Measurements from ENCODE around the gene FGF12. TPM values are rescaled to one million over a fixed set of nuclear protein-coding genes. Genes with fewer than 3 reads are reported as not detected.

Gene FGF12
- total RNA-seq, 4 donors from 2014 or later = 0.94 to 15.9 (median 15.1) TPM

DNA sequence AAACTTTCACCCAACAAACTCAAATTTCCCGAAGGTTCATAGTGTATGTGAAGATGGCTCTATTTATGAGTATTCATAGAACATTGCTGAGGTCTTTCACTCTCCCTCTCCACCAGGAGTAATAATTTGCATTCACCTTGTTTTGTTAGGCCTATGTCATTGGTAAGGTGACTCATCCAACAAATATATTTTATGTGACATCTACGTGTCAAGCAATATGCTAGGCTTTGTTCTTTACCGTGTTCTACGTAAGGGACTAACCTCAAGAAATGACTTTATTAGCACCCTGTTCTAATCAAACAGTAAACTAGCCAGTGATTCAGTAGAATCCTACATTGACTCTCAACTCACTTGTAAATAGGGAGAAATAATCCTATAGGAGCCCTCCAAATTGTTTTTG, 334.4 kb downstream of the FGF12 start:
- Histone ChIP-seq H3K36me3 (no peaks in the 10 kb centered on the region), H3K4me1 (no peaks in the 10 kb centered on the region), H3K27me3 (no peaks in the 10 kb centered on the region), H3K4me3 (no peak overlapping the region), H3K27ac (no peak overlapping the region), H3K9me3 (no peaks in the 10 kb centered on the region)
- ATAC-seq = no peak
- TF ChIP-seq EP300 (IDR thresholded peaks at IDR 0.05) (no peak), POLR2AphosphoS5 (IDR thresholded peaks at IDR 0.05) (no peak), POLR2A (IDR thresholded peaks at IDR 0.05) (no peak)
- TF ChIP-seq, protein P1, sequence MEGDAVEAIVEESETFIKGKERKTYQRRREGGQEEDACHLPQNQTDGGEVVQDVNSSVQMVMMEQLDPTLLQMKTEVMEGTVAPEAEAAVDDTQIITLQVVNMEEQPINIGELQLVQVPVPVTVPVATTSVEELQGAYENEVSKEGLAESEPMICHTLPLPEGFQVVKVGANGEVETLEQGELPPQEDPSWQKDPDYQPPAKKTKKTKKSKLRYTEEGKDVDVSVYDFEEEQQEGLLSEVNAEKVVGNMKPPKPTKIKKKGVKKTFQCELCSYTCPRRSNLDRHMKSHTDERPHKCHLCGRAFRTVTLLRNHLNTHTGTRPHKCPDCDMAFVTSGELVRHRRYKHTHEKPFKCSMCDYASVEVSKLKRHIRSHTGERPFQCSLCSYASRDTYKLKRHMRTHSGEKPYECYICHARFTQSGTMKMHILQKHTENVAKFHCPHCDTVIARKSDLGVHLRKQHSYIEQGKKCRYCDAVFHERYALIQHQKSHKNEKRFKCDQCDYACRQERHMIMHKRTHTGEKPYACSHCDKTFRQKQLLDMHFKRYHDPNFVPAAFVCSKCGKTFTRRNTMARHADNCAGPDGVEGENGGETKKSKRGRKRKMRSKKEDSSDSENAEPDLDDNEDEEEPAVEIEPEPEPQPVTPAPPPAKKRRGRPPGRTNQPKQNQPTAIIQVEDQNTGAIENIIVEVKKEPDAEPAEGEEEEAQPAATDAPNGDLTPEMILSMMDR (IDR thresholded peaks at IDR 0.05) = no peak
- WGBS, 2 donors (ENCODE audit: low coverage in 1 of 2) = 82 to 100% methylated on average over 4 of the region's 4 CpGs

- Histone ChIP-seq H3K4me1 (peaks cover 0 to 5% (median 0%) of the 10 kb centered on the region in 3 donors), H3K36me3 (no peaks in the 10 kb centered on the region), H3K9me3 (no peaks in the 10 kb centered on the region), H3K4me3 (no peak overlapping the region), H3K27me3 (no peaks in the 10 kb centered on the region), H3K27ac (no peak overlapping the region)
- TF ChIP-seq, protein P1 (IDR thresholded peaks at IDR 0.05) = no peak
- no peak for TF ChIP-seq EP300 (IDR thresholded peaks at IDR 0.05)
- no peak for TF ChIP-seq POLR2AphosphoS5 (IDR thresholded peaks at IDR 0.05)
- no peak for TF ChIP-seq POLR2A (IDR thresholded peaks at IDR 0.05)
- 54 to 57% methylated on average over 2 of the region's 2 CpGs for WGBS, 2 donors (ENCODE audit: low coverage in 1 of 2)
- no peak for ATAC-seq
Measured at GRCh38 chr3:192382861-192383260, 344.5 kb downstream of the FGF12 start.

GRCh38 chr3:192373586-192373985, 353.8 kb downstream of the FGF12 start:
- Histone ChIP-seq H3K9me3 (no peaks in the 10 kb centered on the region), H3K27me3 (no peaks in the 10 kb centered on the region), H3K4me1 (peaks cover 0 to 30% (median 2%) of the 10 kb centered on the region in 3 donors), H3K27ac (no peak overlapping the region), H3K4me3 (no peak overlapping the region), H3K36me3 (no peaks in the 10 kb centered on the region)
- no peak for ATAC-seq
- 85 to 96% methylated on average over 2 of the region's 2 CpGs for WGBS, 2 donors (ENCODE audit: low coverage in 1 of 2)
- TF ChIP-seq POLR2AphosphoS5 (IDR thresholded peaks at IDR 0.05) (no peak), POLR2A (IDR thresholded peaks at IDR 0.05) (no peak), EP300 (IDR thresholded peaks at IDR 0.05) (no peak)
- TF ChIP-seq, protein P1 (IDR thresholded peaks at IDR 0.05) = no peak

DNA sequence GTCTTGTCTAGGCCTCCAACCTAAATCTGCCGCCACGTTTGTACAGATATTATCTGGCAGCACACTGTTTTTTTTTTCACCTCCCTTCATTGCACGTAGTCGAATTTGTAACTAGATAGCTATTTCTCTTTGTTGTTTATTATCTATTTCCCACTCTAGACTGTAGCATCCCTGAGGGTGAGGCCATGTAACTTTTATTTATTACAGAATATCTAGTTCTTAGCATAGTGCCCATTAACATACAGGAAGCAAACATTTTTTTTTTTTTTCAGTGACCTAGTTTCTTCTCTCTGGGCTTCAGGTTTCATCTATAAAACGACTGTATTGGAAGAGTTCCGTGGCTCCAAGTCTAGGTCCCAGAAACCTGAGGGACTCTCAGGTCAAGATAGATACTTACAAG, 354.3 kb downstream of the FGF12 start:
- H3K27ac ChIP-seq = peak overlapping the region in 1 of 4 donors; percentile 5
- 56 to 60% methylated on average over 4 to 6 of the region's 6 CpGs for WGBS, 2 donors (ENCODE audit: low coverage in 1 of 2)
- H3K4me3 ChIP-seq = no peak overlapping the region
- TF ChIP-seq POLR2A (IDR thresholded peaks at IDR 0.05) (no peak), POLR2AphosphoS5 (IDR thresholded peaks at IDR 0.05) (no peak), EP300 (IDR thresholded peaks at IDR 0.05) (no peak)
- TF ChIP-seq, protein P1 (IDR thresholded peaks at IDR 0.05) = no peak
- ATAC-seq = no peak
- H3K27me3 ChIP-seq = no peaks in the 10 kb centered on the region
- H3K9me3 ChIP-seq = no peaks in the 10 kb centered on the region
- H3K4me1 ChIP-seq = peaks cover 0 to 31% (median 2%) of the 10 kb centered on the region in 3 donors
- H3K36me3 ChIP-seq = no peaks in the 10 kb centered on the region

- no peak overlapping the region for H3K4me3 ChIP-seq
- peak overlapping the region in 2 of 4 donors; percentile 5 to 21 for H3K27ac ChIP-seq
- H3K27me3 ChIP-seq = no peaks in the 10 kb centered on the region
- WGBS, 2 donors (ENCODE audit: low coverage in 1 of 2) = 23 to 29% methylated on average over 4 of the region's 4 CpGs
- peaks cover 0 to 31% (median 2%) of the 10 kb centered on the region in 3 donors for H3K4me1 ChIP-seq
- TF ChIP-seq EP300 (IDR thresholded peaks at IDR 0.05) (no peak), POLR2A (IDR thresholded peaks at IDR 0.05) (no peak)
- TF ChIP-seq, protein P1 (IDR thresholded peaks at IDR 0.05) = no peak
- H3K36me3 ChIP-seq = no peaks in the 10 kb centered on the region
- no peak for ATAC-seq
- no peaks in the 10 kb centered on the region for H3K9me3 ChIP-seq
Measured at GRCh38 chr3:192372616-192373015, 354.7 kb downstream of the FGF12 start.
